IPS-NIHi7 (cell line): ENCODE results near the gene GIPC1.

Experiments used
- DNase-seq: peaks from one replicate; pipeline ENCODE4 v3.0.0; 2012; ENCODE audit warnings: mixed read lengths; ENCODE audit errors: extremely low spot score

GIPC1 gene

DNA sequence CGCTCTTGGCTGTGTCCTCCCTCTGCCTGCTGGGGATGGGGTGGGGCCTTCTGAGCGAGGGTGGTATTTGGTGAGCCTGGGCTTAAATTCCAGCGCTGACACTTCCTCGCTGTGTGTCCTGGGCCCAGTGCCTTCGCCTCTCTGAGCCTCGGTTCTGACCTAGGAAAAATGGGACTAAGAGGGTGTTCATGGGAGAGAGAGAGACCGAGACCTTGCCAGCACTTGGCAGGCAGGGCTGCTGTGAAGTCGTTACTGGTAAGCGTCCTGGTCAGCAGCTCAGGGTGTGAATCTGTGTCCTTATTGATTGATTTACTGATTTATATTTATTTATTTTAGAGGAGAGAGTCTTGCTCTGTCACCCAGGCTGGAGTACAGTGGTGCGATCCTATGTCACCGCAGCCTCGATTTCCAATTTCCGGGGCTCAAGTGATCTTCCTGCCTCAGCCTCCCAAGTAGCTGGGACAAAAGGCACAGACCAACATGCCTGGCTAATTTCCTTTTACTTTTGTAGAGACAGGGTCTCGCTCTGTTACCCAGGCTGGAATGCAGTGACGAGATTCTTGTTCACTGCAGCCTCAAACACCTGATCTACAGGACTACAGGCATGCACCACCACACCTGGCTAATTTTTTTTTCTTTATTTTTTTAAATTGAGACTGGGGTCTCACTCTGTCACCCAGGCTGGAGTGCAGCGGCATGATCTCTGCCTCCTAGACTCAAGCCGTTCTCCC lies 60.4 kb downstream of the GIPC1 start:
- DNase-seq, result no peak

DNA sequence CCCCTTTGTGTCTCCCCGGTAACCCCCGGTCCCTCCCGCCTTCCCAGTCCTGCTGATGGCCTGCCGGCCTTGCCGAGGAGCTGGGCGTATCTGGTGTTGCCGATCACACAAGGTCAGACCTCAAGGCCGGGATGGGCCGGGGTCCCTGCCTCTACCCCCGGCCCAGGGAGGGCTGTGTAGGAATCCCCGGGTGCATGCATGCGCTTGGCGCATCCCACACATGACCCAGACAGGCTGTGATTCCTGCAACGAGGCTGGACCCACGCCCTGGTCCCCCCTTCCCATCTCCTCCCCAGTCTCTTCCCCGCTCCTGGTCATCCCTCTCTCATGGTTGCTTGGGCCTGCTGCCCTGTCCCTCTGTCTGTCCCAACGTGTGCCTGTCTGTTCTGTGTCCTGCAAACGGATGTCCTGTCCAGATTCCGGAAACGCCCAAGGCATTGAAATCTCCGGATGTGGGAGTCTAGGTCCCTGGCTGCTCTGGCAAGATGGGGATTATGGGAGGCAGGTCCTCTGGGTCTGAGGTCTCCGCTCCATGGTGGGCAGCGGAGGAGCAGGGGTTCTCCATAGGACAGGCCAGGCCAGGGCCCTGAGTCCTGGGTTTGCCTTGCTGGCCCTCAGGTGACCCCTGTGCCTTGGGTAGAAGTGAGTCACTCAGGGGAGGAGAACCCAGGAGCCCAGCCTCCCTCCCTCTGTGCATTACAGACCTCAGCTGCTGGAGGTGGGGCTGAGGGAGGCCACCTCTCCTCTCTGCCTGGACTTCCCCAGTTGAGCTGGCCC lies 61.2 kb downstream of the GIPC1 start:
- no peak for DNase-seq

DNA sequence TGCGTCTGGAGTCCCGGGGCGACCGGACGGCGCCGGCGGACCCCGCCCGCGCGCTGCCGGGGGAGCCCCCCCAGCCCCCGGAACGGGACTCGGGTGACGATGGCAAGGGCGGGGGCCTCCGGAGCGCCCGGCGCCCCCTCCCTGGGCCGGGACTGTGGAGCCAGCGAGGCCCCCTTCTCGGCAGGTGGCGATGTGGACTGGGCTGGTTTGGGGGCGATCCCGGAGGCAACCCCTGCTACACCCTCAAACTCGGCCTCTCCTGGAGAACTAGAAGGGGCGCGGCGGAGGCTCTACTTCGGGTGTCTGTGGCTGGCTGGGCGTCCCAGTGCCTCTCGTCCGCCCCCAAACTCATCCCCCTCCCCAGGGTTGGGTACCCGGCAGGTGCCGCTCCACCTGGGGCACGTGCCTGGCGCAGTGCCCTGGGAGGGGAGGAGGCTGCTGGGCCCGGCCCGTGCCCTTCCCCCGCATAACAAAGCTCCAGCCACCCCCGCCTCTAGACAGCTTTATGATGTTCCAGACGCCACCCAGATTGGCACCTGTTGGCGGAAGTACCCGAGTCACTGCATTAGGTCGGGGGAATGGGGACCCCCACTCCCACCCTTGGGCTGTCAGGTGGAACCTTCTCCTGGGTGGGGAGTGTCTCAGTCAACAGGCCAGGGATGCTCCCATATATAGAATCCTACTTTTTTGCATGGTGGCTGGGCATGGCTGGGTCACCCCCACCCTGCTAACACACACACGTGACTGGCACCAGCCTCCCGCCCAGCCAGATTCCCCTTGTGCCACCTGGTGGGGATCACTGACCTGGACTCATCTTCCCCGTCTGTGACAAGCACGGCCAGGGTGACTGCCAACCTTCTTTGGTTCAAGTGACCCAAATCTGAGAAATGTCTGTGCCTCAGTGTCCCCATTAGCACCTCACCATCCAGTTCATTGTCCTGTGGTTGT lies 62.1 kb downstream of the GIPC1 start:
- DNase-seq, result peak; percentile 34

DNA sequence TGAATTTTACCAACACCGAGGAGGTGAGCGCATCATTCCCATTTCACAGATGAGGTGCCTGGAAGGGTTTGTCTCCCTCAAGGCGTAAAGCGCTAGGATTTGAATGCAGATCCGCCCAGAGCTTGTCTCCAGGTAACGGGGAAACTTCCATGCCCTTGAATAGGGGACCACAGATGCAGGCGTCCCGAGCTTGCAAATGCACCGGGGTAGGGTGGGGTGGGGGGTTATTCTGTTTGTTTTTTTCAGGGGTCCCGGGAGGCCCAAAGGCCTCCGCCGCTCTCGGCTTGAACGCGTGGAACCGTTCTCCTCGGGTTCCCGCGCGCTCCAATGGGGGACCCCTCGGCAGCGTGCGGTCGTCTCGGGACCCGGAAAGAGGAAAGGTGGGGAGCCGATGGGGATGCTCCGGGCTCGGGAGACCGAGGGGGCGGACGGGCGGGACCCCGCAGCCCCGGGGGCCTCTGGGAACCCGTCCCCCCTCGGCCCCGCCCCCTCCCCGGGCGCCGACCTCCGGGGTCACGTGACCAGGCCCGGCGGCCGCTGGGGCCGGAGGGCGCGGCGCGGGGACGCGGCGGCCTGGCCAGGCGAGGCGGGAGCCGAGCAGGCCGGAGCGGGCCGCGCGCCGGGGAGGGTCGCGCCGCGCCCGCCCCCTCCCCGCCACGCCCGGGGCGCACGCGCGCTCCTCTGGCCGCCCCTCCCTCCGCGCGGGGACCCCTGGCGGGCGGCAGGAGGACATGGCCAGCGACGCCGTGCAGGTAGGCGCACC lies 63.0 kb downstream of the GIPC1 start, which contains the start of gene PKN1:
Gene PKN1 (plus strand): TSS at position 516 of the 763 bp plus-strand sequence. CDS start 216 bp downstream, at position 732.
- peak; percentile 84 for DNase-seq

DNA sequence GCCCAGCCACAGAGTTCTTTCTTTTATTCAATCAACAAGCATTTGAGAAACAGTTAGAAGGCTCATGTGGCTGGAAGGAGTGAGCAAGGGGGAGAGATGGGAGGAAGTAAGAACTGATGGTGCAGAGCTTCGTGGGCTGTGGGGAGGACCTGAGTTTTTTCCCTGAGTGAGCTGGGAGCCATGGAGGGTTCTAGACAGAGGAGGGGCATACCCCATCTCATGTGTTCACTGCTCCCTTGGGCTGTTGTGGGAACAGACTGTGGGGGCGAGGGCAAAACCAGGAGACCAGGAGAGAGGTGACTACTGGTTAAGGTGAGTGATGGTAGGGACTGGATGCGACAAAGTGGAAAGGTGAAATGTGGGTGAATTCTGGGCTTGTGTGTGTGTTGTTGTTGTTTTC lies 65.2 kb downstream of the GIPC1 start:
- DNase-seq, result no peak

DNA sequence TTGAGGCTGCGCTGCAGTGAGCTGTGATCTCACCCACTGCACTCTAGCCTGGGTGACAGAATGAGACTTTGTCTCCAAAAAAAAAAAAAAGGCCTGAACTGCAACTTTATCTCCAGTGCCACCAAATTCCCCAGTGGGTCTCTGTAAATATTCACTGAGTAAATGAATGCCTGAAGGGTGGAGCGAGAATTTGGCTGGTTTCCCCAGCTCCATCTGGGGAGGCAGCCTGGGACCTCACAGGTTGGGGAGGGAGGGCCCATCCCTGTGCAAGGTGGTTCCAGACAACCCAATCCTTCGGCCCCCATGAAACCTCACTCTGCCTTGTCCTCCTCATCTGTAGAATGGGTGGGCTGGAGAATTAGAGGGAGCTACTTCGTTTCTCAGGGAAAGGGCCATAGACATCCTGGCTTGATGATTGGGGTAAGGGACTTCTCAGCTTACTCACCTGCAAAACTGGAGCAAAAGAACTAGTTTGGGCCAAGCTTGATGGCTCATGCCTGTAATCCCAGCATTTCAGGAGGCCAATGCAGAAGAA lies 67.0 kb downstream of the GIPC1 start:
- DNase-seq, result no peak
